ENCODE data around the gene LAP3.
A peak's percentile ranks its signal among the peaks of the same experiment; 100 is the strongest.

Gene LAP3

DNA sequence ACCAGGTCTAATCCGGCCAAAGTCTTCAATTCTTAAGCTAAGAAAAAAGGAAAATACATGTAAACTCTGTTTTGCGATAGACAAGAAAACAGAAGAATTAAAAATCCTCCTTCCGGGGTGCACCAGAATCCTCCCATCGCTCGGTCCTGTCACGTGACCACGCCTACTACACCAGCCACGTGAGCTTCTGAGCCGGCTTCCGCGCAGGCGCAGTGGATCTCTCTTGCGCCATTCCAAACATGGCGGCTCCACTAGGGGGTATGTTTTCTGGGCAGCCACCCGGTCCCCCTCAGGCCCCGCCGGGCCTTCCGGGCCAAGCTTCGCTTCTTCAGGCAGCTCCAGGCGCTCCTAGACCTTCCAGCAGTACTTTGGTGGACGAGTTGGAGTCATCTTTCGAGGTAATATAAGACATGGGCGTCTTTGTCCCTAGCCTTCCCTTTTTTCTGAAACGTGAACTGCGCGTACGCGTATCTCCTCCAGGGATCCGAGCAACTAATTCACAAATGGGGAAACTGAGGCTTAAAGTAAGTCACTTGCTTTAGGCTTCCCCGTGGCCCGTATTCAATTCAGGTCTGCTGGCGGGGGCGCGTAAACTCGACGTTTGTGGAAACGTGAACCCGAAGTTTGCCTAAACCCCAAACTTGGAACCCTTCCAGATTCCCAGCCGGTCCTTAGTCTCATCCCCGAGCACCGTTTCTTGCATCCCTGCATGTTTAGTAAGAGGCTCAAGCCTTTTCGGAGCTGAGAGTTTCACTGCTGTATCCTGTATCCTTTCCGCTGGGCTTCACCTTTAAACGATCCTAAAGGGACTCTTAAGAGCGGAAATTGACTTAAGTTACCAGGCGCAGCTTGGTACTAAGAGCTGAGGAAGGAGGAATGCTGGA lies 37.7 kb downstream of the LAP3 start, which contains the start of gene MED28:
Gene MED28, plus strand, starts transcription at position 226 of the 884 bp plus-strand sequence. Its CDS starts 14 bp downstream, at position 240.
- Histone ChIP-seq H3K27ac (ENCODE audit: insufficient read depth, low read depth, low read length, poor library complexity, severe bottlenecking) (peak within 1 kb of the TSS; percentile 6), H3K27me3 (ENCODE audit: control insufficient read depth, insufficient read depth, low read length, poor library complexity, severe bottlenecking) (no peaks in the 10 kb centered on the region), H3K4me1 (ENCODE audit: control insufficient read depth, insufficient read depth, low read length) (no peaks in the 10 kb centered on the region), H3K4me3 (ENCODE audit: insufficient read depth, low read depth, low read length) (peak within 1 kb of the TSS; percentile 95), H3K9me3 (ENCODE audit: control insufficient read depth, low read length) (no peaks in the 10 kb centered on the region), H3K36me3 (ENCODE audit: control insufficient read depth, insufficient read depth, low read length) (peaks cover 5% of the 10 kb centered on the region)
- 0% methylated on average over 46 of the region's 46 CpGs for WGBS, 2 experiments

DNA sequence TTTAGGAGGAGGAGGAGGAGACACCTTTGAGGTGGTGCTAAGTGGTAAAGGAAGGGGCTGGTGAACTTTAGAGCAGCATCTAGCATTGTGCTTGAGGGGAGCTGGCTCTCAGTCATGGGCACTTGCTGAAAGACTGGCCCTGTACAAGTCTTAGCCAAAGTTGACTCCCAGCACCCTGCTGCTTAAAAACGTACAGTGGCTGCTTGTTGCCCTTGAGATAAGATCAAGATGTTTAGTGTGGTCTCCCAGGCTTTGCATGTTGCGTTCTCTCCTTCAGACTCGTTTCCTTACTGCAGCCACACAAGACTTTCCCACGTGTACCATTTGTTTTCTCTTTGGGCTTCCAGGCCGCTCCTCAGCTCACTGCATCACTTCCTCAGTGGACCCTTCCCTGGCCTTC lies 39.3 kb downstream of the LAP3 start:
- Histone ChIP-seq H3K4me3 (ENCODE audit: insufficient read depth, low read depth, low read length) (no peak overlapping the region), H3K27ac (ENCODE audit: insufficient read depth, low read depth, low read length, poor library complexity, severe bottlenecking) (no peak overlapping the region), H3K9me3 (ENCODE audit: control insufficient read depth, low read length) (no peaks in the 10 kb centered on the region), H3K36me3 (ENCODE audit: control insufficient read depth, insufficient read depth, low read length) (peaks cover 15% of the 10 kb centered on the region), H3K4me1 (ENCODE audit: control insufficient read depth, insufficient read depth, low read length) (no peaks in the 10 kb centered on the region), H3K27me3 (ENCODE audit: control insufficient read depth, insufficient read depth, low read length, poor library complexity, severe bottlenecking) (no peaks in the 10 kb centered on the region)
- 91 to 94% methylated on average over 5 of the region's 5 CpGs for WGBS, 2 experiments

DNA sequence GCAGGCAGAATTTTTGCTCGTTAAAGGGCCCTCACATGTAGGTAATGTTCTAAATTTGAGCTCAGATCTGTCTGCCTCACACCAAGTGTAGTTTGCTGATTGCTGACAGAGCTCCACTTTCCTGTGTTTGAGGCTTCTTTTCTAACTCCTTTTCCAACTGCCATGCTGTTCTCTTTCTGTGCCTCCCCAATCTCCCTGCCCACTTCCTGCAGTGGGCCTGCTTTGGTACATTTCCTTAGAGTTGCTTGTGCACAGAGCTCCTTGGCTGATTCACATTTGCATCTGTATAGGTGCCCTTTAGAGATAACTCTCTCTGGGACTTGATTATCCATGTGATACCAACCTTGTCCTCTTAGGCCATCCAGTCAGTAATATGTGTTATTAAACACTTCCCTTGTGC lies 41.9 kb downstream of the LAP3 start:
- Histone ChIP-seq H3K27ac (ENCODE audit: insufficient read depth, low read depth, low read length, poor library complexity, severe bottlenecking) (no peak overlapping the region), H3K4me1 (ENCODE audit: control insufficient read depth, insufficient read depth, low read length) (no peaks in the 10 kb centered on the region), H3K36me3 (ENCODE audit: control insufficient read depth, insufficient read depth, low read length) (peaks cover 33% of the 10 kb centered on the region), H3K27me3 (ENCODE audit: control insufficient read depth, insufficient read depth, low read length, poor library complexity, severe bottlenecking) (no peaks in the 10 kb centered on the region), H3K4me3 (ENCODE audit: insufficient read depth, low read depth, low read length) (no peak overlapping the region), H3K9me3 (ENCODE audit: control insufficient read depth, low read length) (no peaks in the 10 kb centered on the region)
- WGBS, 2 experiments, result 48 to 52% methylated on average over 1 of the region's 1 CpG

DNA sequence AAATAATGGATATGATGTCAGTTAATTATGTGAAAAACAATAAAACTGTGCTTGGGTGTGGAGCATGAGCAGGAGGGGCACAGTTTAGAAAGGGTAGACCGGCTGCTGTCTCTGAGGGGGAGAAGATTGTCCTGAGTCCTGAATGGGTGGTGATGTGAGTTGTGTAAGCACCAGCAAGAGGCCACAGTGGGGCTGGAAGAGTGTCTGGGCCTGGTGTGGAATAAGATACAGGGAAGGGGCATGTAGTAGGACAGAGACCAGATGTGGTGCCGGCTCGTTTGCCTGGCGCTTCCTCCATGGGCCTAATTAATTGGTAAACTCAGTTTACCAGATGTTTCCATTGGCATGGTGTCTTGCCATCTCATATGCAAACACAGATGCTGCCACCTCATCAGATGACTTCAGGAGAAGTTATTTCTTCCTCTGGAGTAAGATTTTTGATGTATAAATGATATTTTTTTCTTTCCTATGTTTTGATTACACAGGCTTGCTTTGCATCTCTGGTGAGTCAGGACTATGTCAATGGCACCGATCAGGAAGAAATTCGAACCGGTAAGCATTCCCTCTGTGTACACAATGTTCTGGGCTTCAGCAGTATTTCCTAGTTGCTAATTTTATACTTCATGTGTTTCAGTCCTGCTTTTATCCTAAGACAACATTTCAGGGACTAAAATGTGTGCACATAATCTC lies 42.6 kb downstream of the LAP3 start:
- WGBS, 2 experiments, result 85 to 87% methylated on average over 7 of the region's 7 CpGs
- no peak overlapping the region for H3K4me3 ChIP-seq (ENCODE audit: insufficient read depth, low read depth, low read length)
- H3K27me3 ChIP-seq (ENCODE audit: control insufficient read depth, insufficient read depth, low read length, poor library complexity, severe bottlenecking), result no peaks in the 10 kb centered on the region
- H3K27ac ChIP-seq (ENCODE audit: insufficient read depth, low read depth, low read length, poor library complexity, severe bottlenecking), result no peak overlapping the region
- H3K36me3 ChIP-seq (ENCODE audit: control insufficient read depth, insufficient read depth, low read length), result peaks cover 39% of the 10 kb centered on the region
- no peaks in the 10 kb centered on the region for H3K4me1 ChIP-seq (ENCODE audit: control insufficient read depth, insufficient read depth, low read length)
- no peaks in the 10 kb centered on the region for H3K9me3 ChIP-seq (ENCODE audit: control insufficient read depth, low read length)

DNA sequence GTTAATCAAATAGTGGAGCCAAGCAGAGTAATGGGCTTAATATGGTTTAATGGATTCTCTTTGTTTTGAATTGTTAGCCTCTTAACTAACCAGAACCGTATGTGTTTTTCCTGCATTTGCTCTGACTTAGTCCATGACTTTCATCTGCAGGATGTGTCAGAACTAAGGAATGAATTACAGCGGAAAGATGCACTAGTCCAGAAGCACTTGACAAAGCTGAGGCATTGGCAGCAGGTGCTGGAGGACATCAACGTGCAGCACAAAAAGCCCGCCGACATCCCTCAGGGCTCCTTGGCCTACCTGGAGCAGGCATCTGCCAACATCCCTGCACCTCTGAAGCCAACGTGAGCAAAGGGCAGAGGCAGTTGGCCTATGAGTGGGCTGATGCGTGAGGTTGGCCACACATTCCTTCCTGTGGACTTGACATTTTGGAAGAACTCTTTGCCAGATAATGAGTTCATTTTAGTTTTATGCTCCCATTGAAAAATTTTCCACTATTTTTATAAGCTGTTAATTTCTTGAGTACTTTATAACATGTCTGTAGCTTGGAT lies 46.5 kb downstream of the LAP3 start:
- 95% methylated on average over 7 of the region's 7 CpGs for WGBS, 2 experiments
- Histone ChIP-seq H3K4me3 (ENCODE audit: insufficient read depth, low read depth, low read length) (no peak overlapping the region), H3K4me1 (ENCODE audit: control insufficient read depth, insufficient read depth, low read length) (no peaks in the 10 kb centered on the region), H3K27ac (ENCODE audit: insufficient read depth, low read depth, low read length, poor library complexity, severe bottlenecking) (no peak overlapping the region), H3K9me3 (ENCODE audit: control insufficient read depth, low read length) (no peaks in the 10 kb centered on the region), H3K27me3 (ENCODE audit: control insufficient read depth, insufficient read depth, low read length, poor library complexity, severe bottlenecking) (no peaks in the 10 kb centered on the region), H3K36me3 (ENCODE audit: control insufficient read depth, insufficient read depth, low read length) (peaks cover 66% of the 10 kb centered on the region)

DNA sequence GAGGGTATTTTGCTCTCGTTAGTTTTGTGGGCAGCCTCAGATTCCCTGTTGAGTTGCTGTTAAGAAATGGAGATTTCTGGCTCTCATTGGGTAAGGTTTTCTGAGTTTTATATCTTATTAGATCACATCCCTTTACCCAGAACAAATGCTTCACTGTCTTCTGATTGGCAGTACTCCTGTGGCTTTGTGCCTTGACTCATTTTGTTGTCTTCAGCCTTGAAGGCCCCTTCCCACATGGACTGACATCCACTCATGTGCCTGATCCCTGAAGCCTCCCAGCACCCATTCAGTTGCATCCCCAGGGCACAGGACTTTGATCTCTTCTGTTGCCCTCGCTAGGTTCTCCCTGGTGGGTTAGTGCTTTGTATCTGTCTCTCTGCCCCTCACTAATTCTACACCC lies 47.8 kb downstream of the LAP3 start:
- 90 to 95% methylated on average over 2 of the region's 2 CpGs for WGBS, 2 experiments
- Histone ChIP-seq H3K4me3 (ENCODE audit: insufficient read depth, low read depth, low read length) (no peak overlapping the region), H3K27me3 (ENCODE audit: control insufficient read depth, insufficient read depth, low read length, poor library complexity, severe bottlenecking) (no peaks in the 10 kb centered on the region), H3K9me3 (ENCODE audit: control insufficient read depth, low read length) (no peaks in the 10 kb centered on the region), H3K27ac (ENCODE audit: insufficient read depth, low read depth, low read length, poor library complexity, severe bottlenecking) (no peak overlapping the region), H3K36me3 (ENCODE audit: control insufficient read depth, insufficient read depth, low read length) (peaks cover 68% of the 10 kb centered on the region), H3K4me1 (ENCODE audit: control insufficient read depth, insufficient read depth, low read length) (no peaks in the 10 kb centered on the region)

- Histone ChIP-seq H3K27ac (ENCODE audit: insufficient read depth, low read depth, low read length, poor library complexity, severe bottlenecking) (no peak overlapping the region), H3K27me3 (ENCODE audit: control insufficient read depth, insufficient read depth, low read length, poor library complexity, severe bottlenecking) (no peaks in the 10 kb centered on the region), H3K9me3 (ENCODE audit: control insufficient read depth, low read length) (no peaks in the 10 kb centered on the region), H3K4me1 (ENCODE audit: control insufficient read depth, insufficient read depth, low read length) (no peaks in the 10 kb centered on the region), H3K36me3 (ENCODE audit: control insufficient read depth, insufficient read depth, low read length) (peaks cover 56% of the 10 kb centered on the region), H3K4me3 (ENCODE audit: insufficient read depth, low read depth, low read length) (no peak overlapping the region)
- 92 to 100% methylated on average over 4 of the region's 4 CpGs for WGBS, 2 experiments
Measured at GRCh38 chr4:17630228-17630627, 53.2 kb downstream of the LAP3 start.

- no peaks in the 10 kb centered on the region for H3K9me3 ChIP-seq (ENCODE audit: control insufficient read depth, low read length)
- H3K4me1 ChIP-seq (ENCODE audit: control insufficient read depth, insufficient read depth, low read length), result no peaks in the 10 kb centered on the region
- H3K4me3 ChIP-seq (ENCODE audit: insufficient read depth, low read depth, low read length), result no peak overlapping the region
- no peak overlapping the region for H3K27ac ChIP-seq (ENCODE audit: insufficient read depth, low read depth, low read length, poor library complexity, severe bottlenecking)
- 96 to 98% methylated on average over 9 of the region's 9 CpGs for WGBS, 2 experiments
- H3K36me3 ChIP-seq (ENCODE audit: control insufficient read depth, insufficient read depth, low read length), result peaks cover 35% of the 10 kb centered on the region
- H3K27me3 ChIP-seq (ENCODE audit: control insufficient read depth, insufficient read depth, low read length, poor library complexity, severe bottlenecking), result no peaks in the 10 kb centered on the region
Measured at GRCh38 chr4:17633600-17633999, 56.6 kb downstream of the LAP3 start.

- no peak overlapping the region for H3K27ac ChIP-seq (ENCODE audit: insufficient read depth, low read depth, low read length, poor library complexity, severe bottlenecking)
- H3K4me1 ChIP-seq (ENCODE audit: control insufficient read depth, insufficient read depth, low read length), result no peaks in the 10 kb centered on the region
- no peaks in the 10 kb centered on the region for H3K27me3 ChIP-seq (ENCODE audit: control insufficient read depth, insufficient read depth, low read length, poor library complexity, severe bottlenecking)
- peaks cover 24% of the 10 kb centered on the region for H3K36me3 ChIP-seq (ENCODE audit: control insufficient read depth, insufficient read depth, low read length)
- 72 to 94% methylated on average over 2 to 4 of the region's 4 CpGs for WGBS, 2 experiments
- no peak overlapping the region for H3K4me3 ChIP-seq (ENCODE audit: insufficient read depth, low read depth, low read length)
- H3K9me3 ChIP-seq (ENCODE audit: control insufficient read depth, low read length), result no peaks in the 10 kb centered on the region
Measured at GRCh38 chr4:17635056-17635455, 58.1 kb downstream of the LAP3 start.

- WGBS, 2 experiments, result 91 to 92% methylated on average over 17 of the region's 17 CpGs
- Histone ChIP-seq H3K36me3 (ENCODE audit: control insufficient read depth, insufficient read depth, low read length) (peaks cover 20% of the 10 kb centered on the region), H3K27me3 (ENCODE audit: control insufficient read depth, insufficient read depth, low read length, poor library complexity, severe bottlenecking) (no peaks in the 10 kb centered on the region), H3K4me1 (ENCODE audit: control insufficient read depth, insufficient read depth, low read length) (no peaks in the 10 kb centered on the region), H3K9me3 (ENCODE audit: control insufficient read depth, low read length) (no peaks in the 10 kb centered on the region), H3K27ac (ENCODE audit: insufficient read depth, low read depth, low read length, poor library complexity, severe bottlenecking) (no peak overlapping the region), H3K4me3 (ENCODE audit: insufficient read depth, low read depth, low read length) (no peak overlapping the region)
Measured at GRCh38 chr4:17636341-17636695, 59.3 kb downstream of the LAP3 start.
